GM19438 (cell line): ENCODE results near the gene ERGIC3.

Experiments
- ATAC-seq: cut with Tn5 transposase; IDR thresholded peaks from one replicate; pipeline ENCODE4 v1.9.1; 2021; ENCODE audit warnings: low read depth; ENCODE audit not compliant: unreplicated experiment

The ERGIC3 gene

DNA sequence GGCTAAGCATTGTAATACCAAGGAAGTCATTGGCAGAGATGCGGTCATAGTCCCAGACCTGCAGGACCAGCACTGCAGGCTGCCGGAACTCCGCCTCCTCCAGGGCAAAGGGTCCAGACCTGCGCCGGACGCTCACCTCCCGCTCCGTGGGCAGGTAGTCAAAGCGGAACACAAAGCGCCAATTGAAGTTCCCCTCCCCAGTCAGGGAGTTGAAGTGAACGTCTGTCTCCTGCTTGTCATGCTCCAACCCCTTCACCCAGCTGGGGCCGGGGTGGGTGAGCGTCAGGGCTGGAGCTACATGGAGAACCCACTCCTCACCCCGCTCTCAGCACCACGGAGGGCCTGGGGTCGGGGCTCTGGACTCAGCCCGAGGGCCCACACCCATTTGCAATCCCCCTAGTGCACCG, 18.2 kb downstream of the ERGIC3 start:
- ATAC-seq: no peak

DNA sequence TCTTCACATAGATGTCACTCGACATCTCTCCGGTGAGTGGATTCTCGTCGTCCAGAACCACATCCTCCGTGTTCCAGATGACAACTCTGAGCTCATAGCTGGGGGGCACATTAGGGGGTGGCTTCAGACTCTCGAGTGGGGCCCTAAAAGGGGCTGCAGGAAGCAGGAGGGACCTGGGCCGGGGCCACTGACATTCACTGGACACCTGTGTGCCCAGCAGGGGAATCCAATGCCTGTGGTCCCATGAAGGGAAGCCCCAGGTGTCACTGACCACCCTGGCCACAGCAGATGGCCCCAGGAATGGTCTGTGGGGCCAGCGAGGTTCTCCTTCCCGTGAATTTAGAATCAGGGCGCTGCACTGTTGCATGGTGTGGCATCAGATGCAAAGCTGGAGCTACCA, 18.7 kb downstream of the ERGIC3 start:
- no peak for ATAC-seq

DNA sequence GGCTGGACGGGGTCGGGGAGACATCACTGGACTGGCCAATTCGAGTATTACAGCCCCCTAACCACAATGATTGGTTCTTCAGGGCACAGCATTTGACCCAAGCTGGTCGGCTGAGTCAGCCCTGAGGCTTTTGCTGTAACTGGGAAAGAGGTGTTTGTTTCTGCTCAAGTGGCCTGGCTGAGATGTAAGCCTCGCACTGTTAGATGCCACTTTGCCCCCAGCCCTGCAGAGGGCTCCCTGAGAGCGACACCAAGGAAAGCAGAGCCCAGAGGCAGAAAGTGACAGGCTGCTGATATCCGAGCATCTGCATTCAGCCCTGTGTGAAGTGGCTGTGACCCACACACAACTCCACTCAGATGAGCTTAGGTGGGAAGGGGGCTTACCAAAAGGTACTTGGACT, 19.4 kb downstream of the ERGIC3 start:
- ATAC-seq: no peak

GRCh38 chr20:35561671-35562070, 19.8 kb downstream of the ERGIC3 start:
- no peak for ATAC-seq

- ATAC-seq: no peak
Observed at GRCh38 chr20:35562541-35563110, 20.7 kb downstream of the ERGIC3 start.

DNA sequence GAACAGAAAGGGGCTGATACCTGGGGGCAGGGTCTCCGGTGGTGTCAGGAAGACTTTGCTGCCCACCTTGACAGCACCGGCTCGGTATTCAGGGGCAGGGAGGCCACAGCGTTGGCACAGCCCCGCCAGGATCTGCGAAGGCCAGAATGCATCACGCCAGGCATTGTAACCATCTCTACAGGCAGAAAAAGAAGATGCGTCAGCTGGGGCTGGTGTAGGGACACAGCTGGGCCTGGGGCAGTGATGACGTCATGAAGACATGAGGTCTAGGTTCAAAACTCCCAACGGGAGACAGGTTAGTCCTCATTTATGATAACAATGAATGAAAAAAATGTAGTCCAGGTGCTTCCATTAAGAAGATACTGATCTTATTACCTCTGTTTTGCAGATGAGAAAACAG, 22.0 kb downstream of the ERGIC3 start:
- no peak for ATAC-seq

GRCh38 chr20:35564905-35565304, 23.0 kb downstream of the ERGIC3 start:
- ATAC-seq: no peak

DNA sequence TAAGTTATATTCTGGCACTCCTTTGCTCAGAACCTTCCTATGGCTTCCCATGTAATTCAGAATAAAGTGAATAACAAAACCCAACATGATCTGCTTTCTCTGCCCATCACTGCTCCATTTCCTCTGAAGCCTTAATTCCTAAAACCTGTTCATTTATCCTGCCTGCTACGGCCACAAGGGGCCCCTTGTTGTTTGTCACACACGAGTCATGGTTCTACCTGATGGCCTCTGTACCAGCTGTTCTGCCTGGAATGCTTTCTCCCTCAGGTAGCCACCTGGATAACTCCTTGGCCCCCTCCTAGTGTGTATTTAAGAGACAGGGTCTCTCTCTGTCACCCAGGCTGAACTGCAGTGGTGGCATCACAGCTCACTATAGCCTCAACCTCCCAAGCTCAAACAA, 26.8 kb downstream of the ERGIC3 start:
- ATAC-seq: no peak

DNA sequence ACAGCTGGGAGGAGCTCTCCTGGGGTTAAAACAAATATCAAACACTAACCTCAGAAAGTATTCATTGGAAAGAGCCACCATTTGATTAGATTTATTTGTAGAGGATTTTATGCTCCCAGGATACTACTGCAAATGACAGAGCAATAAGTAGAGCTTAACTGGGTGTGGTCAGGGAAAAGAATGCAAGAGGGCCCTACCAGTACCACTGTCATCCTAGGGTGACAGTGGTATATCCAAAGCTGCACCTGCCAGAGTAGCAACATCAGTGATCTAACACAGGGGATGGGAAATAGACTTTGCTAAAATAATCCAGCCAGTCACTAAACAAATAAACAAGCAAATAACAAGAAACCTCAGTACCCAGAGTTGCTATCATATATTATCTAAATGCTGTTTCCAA, 29.7 kb downstream of the ERGIC3 start:
- ATAC-seq: no peak

DNA sequence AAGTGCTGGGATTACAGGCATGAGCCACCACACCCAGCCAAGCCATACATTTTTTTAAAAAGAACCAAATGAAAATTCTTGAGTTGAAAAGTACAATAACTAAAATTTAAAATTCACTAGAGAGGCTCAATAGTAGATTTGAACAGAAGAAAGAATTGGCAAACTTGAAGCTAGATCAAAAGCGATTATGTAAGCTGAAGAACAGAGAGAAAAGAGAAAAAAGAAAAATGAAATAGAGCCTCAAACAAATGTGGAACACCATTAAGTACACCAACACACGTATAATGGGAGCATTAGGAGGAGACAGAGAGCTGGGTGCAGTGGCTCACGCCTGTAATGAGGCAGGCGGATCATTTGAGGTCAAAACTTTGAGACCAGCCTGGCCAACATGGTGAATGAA, 31.0 kb downstream of the ERGIC3 start:
- ATAC-seq: no peak

- ATAC-seq: no peak
Observed at GRCh38 chr20:35575958-35576357, 34.1 kb downstream of the ERGIC3 start.

DNA sequence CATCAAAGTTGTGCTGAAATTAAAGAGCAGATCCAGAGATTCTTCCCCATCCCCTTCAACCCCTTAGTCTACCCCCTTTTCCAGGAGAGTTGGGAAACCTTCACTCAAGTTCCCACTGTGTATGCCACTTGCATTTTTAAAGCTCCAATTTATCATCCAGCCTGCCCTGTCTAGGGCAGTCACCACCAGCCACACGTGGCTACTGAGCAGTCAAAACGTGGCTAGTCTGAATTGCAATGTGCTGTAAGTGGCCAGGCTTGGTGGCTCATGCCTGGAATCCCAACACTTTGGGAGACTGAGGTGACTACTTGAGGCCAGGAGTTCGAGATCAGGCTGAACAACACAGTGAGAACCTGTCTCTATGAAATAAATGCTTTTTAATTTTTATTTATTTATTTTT, 34.9 kb downstream of the ERGIC3 start:
- ATAC-seq: no peak

- ATAC-seq: no peak
Observed at GRCh38 chr20:35578469-35578868, 36.6 kb downstream of the ERGIC3 start.

DNA sequence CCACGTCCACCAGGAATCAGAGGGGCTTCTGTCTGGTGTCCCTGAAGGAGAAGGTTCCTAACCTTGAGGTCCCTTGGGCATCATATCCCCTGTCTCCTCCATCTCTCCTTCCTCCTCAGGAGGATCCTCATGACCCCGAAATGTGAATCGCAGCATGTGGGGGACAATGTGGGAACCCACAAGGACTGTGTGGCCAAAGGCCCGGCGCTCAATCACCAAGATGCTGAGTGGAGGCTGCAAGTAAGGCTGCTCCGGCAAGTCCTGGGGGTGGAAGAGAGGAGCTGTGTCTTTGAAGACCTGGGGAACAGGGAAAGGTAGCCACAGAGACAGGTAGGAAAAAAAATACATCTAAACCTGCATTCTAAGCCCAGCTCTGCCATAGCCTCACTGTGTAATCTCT, 37.3 kb downstream of the ERGIC3 start:
- ATAC-seq: no peak

DNA sequence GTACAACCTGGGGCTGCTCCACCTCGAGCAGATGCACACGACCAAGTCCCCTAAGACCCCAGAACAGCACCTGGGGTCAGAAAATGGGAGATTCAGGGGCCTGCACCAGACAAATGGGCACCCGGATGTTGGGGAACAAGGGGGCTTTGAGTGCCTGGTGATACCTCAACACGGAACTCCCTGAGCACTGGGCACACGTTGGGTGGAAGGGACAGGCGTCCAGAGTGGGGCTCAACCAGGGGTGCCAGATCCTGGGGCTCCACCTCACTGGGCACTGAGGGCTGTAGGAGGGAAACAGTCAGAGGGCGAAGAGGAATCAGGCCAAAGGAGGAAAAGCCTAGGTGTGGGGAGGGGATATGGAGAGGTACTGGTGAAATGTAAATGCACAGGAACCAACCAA, 40.3 kb downstream of the ERGIC3 start:
- ATAC-seq: no peak

DNA sequence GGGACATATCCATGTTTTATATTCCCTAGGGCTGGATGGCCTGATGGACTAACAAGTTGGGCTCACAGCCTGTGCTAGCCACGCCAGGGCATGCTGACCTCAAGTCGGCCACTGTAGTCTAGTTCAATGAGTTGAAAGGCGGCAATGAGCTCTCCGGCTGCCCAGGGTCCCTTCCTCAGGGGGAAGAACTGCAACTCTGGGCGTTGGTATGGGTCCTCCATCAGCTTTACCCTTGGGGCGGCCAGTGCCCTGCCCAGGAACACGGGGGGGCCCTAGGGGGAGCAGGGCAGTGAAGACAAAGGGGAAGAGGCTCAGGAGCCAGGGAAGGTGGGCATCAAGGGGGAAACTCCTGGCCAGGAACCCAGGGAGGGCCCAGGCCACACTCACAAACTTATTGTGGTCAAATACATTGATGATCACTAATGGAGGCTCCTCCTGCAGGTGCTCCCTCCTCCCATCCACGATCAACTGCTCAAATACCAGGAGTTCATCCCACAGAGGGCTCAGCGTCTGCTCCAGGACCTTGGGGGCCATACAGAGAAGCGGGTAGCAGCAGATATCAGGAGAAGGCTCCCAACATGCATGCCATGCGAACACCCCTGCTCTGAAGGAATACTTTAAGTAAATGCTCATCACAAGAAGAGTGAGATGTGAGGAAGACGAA, 41.0 kb downstream of the ERGIC3 start:
- no peak for ATAC-seq

DNA sequence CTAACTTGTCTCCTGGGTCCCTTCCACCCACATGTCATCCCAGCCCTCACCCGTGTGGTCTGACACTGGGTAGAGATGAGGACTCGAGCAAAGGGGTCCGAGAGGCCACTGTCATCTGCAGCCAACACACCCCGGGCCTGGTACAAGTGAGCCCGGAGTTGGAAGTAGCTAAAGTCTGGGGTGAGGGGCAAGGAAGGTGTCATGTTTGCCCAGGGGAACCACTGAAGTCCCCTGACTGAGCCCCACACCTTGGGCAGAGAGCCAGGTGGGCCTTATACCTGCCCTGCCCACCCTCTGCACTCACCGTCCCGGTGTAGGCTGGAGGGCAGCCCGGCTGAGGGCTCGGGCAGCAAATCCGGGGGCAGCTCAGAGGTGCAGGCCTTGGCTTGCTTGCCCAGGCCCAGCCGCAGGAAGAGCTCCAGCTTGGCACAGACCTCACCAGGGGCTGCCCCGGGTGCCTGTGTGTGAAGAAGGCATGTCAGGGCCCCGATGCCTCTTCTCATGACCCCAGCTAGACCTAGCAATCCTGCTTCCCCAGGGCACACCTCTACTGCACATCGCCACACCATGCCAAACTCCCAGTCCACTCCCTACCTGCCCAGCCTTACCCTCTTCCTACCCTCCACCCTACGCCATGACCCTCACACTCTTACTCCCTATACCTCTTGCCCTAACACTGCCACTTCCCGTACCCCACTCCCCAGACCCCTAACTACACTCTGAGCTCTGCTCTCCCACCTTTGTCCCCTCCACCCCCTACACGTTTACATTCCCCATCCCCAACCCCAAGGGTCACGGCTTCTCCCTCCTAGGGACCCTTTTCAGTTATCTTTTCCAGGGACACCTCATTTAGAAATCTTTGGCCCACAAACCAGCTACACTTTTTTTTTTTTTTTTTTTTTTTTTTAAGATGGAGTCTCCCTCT, 42.0 kb downstream of the ERGIC3 start:
- no peak for ATAC-seq

GRCh38 chr20:35586751-35587425, 45.0 kb downstream of the ERGIC3 start:
- ATAC-seq: no peak

- ATAC-seq: no peak
Observed at GRCh38 chr20:35587436-35587835, 45.6 kb downstream of the ERGIC3 start.

DNA sequence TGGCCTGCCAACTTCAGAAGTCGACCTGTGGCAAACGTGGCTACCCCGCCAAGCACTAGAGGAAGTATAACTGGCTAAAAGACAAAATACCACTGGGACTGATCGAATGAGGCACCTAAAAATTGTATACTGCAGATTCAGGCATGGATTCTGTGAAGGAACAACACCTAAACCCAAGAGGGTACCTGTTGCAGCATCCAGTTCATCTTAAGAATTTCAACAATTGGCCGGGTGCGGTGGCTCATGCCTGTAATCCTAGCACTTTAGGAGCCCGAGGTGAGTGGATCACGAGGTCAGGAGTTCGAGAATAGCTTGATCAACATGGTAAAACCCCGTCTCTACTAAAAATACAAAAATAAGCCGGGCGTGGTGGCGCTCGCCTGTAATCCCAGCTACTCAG, 46.5 kb downstream of the ERGIC3 start:
- no peak for ATAC-seq

DNA sequence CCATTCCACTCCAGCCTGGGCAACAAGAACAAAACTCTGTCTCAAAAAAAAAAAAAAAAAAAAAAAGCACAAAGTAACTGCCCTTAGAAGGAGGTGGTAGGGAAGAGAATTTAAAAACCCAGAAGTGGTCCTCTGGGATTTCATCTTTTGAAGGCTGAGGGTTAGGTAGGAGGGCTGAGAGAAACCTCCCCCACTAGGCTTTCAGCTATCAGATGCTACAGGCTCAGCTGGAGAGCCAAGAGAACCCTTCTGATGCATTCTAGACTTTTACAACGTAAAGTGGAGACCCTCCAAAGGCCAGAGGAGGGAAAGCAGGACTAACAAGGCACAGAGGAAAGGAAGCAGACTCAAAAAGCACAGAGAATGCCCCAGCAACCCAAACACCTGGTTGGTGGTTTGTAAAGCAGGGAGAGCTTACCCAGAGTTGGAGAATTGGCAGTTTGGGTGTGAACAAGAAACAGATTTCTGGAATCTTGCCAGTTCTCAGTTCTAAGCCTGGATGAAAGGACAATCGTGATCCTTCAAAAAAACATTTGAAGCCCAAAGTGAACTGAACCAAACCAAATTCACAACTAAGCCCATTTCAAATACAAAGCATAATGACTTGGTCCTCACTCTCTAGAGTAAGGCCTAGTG, 50.6 kb downstream of the ERGIC3 start:
- ATAC-seq: no peak
